Measurements from ENCODE around the gene PEA15. TPM values are rescaled to one million over a fixed set of nuclear protein-coding genes. Genes with fewer than 3 reads are reported as not detected.

PEA15 gene
- total and polyA plus RNA-seq, 10 of the 15 experiments (the other 5 are each of a cell fraction or from before 2014, with no cell fraction given) = 15.1 to 269 (median 65.6) TPM

DNA sequence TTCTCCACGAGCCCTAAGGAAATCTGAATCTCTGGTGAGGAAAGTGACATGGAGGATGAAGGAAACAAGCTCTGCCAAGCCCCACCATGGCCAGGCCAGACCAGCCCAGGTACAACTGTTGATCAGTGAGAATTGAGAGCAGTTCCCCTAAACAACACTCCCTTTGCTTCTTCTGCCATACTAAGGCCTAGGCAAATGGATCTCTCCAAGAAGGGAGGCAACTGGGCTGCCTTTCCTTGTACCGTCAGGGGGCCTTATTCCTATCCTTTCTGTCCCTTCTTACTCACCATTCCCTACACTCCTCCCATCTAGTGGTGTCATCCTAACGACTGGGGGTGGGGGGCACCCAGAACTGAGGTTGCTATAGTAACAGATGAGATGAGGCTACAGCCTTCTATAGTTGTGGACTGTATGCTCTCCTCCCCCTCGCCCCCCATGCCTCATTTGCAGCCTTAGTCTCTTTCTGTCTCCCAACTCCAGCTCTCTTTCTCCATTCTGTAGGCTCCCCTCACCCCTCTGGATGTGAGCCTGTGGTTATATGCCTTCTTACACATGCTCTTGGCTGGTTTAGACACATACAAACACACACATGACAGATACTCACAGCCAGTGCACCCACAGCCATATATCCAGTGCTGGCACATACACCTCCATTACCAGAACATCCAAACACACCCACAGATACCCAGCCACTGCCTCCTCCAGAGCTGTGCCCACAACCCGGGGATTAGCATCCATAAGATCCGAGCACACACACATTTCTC is 3.6 kb downstream of the PEA15 start:
- peaks cover 26% of the 10 kb centered on the region for H3K4me1 ChIP-seq (ENCODE audit: control insufficient read depth, insufficient read depth, low read length)
- intact Hi-C loops (cut with micrococcal nuclease; ENCODE audit: unreplicated experiment) (no loop called here), in situ Hi-C loops (cut with MboI) (no loop called here)
- TF ChIP-seq RAD51 (IDR thresholded peaks at IDR 0.05) (no peak), BMI1 (IDR thresholded peaks at IDR 0.05; ENCODE audit: borderline replicate concordance) (peak; percentile 43; the same call in 1 of the 2 replicates)
- ChIA-PET CTCF (interaction anchor here (1.0 to 7.7 kb wide), 9 partner anchors 10 to 167 kb away, joined by 3 to 46 read pairs (median 4); partner anchors contain the start of gene DCAF8), SMC1A (ENCODE audit: uncharacterized antibody, unreplicated experiment) (interaction anchor here (0.8 to 11.5 kb wide), 6 partner anchors 11 to 83 kb away, joined by 3 to 95 read pairs (median 10); no protein-coding TSS in a partner anchor), POLR2A (interaction anchor here (0.8 to 1.0 kb wide), 3 partner anchors 40 to 71 kb away, joined by 3 read pairs; no protein-coding TSS in a partner anchor), RAD21 (ENCODE audit: unreplicated experiment) (interaction anchor here (1.9 to 3.2 kb wide), 3 partner anchors 16 to 83 kb away, joined by 6 to 16 read pairs (median 8); no protein-coding TSS in a partner anchor)
- H3K36me3 ChIP-seq (ENCODE audit: control insufficient read depth in 2 of 2, insufficient read depth in 2 of 2, low read length in 1 of 2) = peaks cover 17 to 19% of the 10 kb centered on the region in 2 experiments; a peak in 3 of 4 replicates
- no peak for DNase-seq (ENCODE audit: low read depth, low spot score)
- peaks cover 35% of the 10 kb centered on the region for H3K79me2 ChIP-seq (ENCODE audit: control insufficient read depth, insufficient read depth, low read length)
- no peak for ATAC-seq
- no peak overlapping the region for H3K27ac ChIP-seq (ENCODE audit: control insufficient read depth, insufficient read depth)
- H3K9me3 ChIP-seq (replicated peaks; ENCODE audit: control insufficient read depth, insufficient read depth, low read length) = no peaks in the 10 kb centered on the region
- no peaks in the 10 kb centered on the region for H3K27me3 ChIP-seq (replicated peaks in 1 of 2; ENCODE audit: control insufficient read depth in 2 of 2, insufficient read depth in 2 of 2, low read length in 1 of 2)
- no peak overlapping the region for H3K9ac ChIP-seq (ENCODE audit: control insufficient read depth, insufficient read depth, low read length)
- WGBS (ENCODE audit: insufficient coverage, insufficient replicate concordance, low lambda C conversion rate, missing lambda C conversion rate) = 73% methylated on average over 6 of the region's 6 CpGs
- H4K20me1 ChIP-seq (ENCODE audit: control insufficient read depth, insufficient read depth) = no peaks in the 10 kb centered on the region
- no TSS peak for BruUV-seq (replicated peaks)
- H3K4me2 ChIP-seq (ENCODE audit: control insufficient read depth, insufficient read depth) = peak overlapping the region; percentile 82; the same call in 1 of the 2 replicates
- H2AFZ ChIP-seq (ENCODE audit: control insufficient read depth, low read depth, low read length) = no peak overlapping the region
- FAIRE-seq = no peak
- no peak overlapping the region for H3K4me3 ChIP-seq

DNA sequence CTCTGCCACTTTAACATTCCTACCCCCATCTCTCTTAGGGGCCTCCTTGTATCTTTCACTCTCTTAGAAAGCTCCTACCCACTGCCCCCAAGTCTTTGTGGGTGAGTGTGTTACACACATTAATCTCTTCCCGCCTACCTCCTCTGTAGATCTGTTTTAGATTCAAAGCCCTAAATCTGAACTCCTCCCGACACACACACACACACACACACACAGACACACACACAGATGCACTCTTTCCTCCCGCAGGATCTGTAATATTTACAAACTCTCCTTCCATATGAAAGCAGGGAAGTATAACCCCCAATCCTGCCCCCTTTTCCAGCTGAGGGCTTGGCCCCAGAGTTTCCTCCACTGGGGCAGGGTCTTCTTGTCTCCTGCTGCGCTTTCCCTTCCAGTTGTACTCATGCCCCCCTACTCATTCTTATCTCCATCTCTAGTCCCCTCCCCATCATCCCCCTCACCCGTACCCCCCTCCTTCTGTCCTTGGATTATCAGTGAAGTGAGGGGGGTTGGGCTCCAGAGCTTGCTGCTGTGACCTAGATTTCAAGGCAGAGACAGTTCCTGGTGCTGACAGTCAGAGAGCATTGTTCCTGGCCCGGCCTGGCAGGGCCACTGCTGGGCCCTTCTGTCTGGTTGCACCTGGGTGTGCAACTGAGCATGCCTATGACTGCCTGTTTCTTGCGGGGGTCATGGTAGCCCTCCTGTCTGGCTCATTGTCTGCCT is 4.3 kb downstream of the PEA15 start:
- H3K9ac ChIP-seq (ENCODE audit: control insufficient read depth, insufficient read depth, low read length) = no peak overlapping the region
- TF ChIP-seq PAX5 (IDR thresholded peaks at IDR 0.05; ENCODE audit: borderline replicate concordance, low read depth, low read length) (no peak), POLR2AphosphoS5 (IDR thresholded peaks at IDR 0.05; ENCODE audit: low read length) (0 out of 2 replicates have a peak, but pooled peaks have one; percentile 24), POLR2A (IDR thresholded peaks at IDR 0.05; ENCODE audit: low read depth, low read length) (0 out of 2 replicates have a peak, but pooled peaks have one; percentile 26)
- peaks cover 18 to 24% of the 10 kb centered on the region in 2 experiments; a peak in 3 of 4 replicates for H3K36me3 ChIP-seq (ENCODE audit: control insufficient read depth in 2 of 2, insufficient read depth in 2 of 2, low read length in 1 of 2)
- H3K79me2 ChIP-seq (ENCODE audit: control insufficient read depth, insufficient read depth, low read length) = peaks cover 35% of the 10 kb centered on the region
- H3K4me1 ChIP-seq (ENCODE audit: control insufficient read depth, insufficient read depth, low read length) = peaks cover 19% of the 10 kb centered on the region
- no peak for FAIRE-seq
- no peak overlapping the region for H3K4me2 ChIP-seq (ENCODE audit: control insufficient read depth, insufficient read depth)
- H3K9me3 ChIP-seq (replicated peaks; ENCODE audit: control insufficient read depth, insufficient read depth, low read length) = no peaks in the 10 kb centered on the region
- H2AFZ ChIP-seq (ENCODE audit: control insufficient read depth, low read depth, low read length) = no peak overlapping the region
- no TSS peak for BruUV-seq (replicated peaks)
- ATAC-seq = no peak
- in situ Hi-C loops (cut with MboI) = no loop called here
- SMC1A ChIA-PET (ENCODE audit: uncharacterized antibody, unreplicated experiment) = interaction anchor here (0.8 to 11.5 kb wide), 6 partner anchors 10 to 82 kb away, joined by 3 to 95 read pairs (median 10); no protein-coding TSS in a partner anchor
- RAD21 ChIA-PET (ENCODE audit: unreplicated experiment) = interaction anchor here (1.9 to 2.4 kb wide), 2 partner anchors 16 to 82 kb away, joined by 6 to 8 read pairs; no protein-coding TSS in a partner anchor
- H3K27ac ChIP-seq (ENCODE audit: control insufficient read depth, insufficient read depth) = no peak overlapping the region
- CTCF ChIA-PET = interaction anchor here (1.0 to 3.7 kb wide), 8 partner anchors 9 to 167 kb away, joined by 3 to 19 read pairs (median 6); no protein-coding TSS in a partner anchor
- H3K4me3 ChIP-seq = no peak overlapping the region
- no peaks in the 10 kb centered on the region for H4K20me1 ChIP-seq (ENCODE audit: control insufficient read depth, insufficient read depth)
- DNase-seq (ENCODE audit: low read depth, low spot score) = no peak
- H3K27me3 ChIP-seq (replicated peaks in 1 of 2; ENCODE audit: control insufficient read depth in 2 of 2, insufficient read depth in 2 of 2, low read length in 1 of 2) = no peaks in the 10 kb centered on the region
- WGBS (ENCODE audit: insufficient coverage, insufficient replicate concordance, low lambda C conversion rate, missing lambda C conversion rate) = 87% methylated on average over 6 of the region's 7 CpGs
- intact Hi-C loops (cut with micrococcal nuclease; ENCODE audit: unreplicated experiment) = no loop called here
- POLR2A ChIA-PET = interaction anchor here (0.5 kb wide), 1 partner anchor 10 kb away, joined by 3 read pairs; no protein-coding TSS in a partner anchor

Measured in GM12878 (cell line).